ENCODE results near the gene LRBA. TPM values are rescaled to one million over a fixed set of nuclear protein-coding genes. Genes with fewer than 3 reads are reported as not detected.

The LRBA gene
- total RNA-seq, 5 donors from 2014 or later (not counting 1 experiment from before 2014, with no cell fraction given): 56.1 to 81.7 (median 56.9) TPM

DNA sequence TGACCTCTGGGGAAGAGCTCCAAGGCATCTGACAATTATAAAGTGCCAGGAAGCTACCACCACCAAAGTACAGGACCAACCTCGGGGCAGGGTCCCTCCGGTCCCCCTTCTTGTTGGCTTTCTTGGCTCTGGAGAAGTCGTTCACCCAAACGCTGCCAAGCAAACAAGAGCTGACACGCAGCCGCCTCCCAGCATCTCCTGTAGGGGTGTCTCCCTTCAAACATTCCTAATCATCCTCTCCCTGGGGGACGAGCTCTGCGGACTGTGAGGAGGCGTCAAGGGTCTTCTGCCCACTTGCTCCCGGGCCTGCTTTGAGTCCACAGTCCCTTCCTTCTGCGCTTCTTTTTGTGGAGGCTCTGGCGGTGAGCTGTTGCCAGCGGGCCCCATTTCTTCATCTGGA, 592.0 kb downstream of the LRBA start:
- POLR2A ChIA-PET: interaction anchor here in 1 of 2 donors (0.5 to 0.6 kb wide), 2 partner anchors 12 to 65 kb away, joined by 3 read pairs; no protein-coding TSS in a partner anchor
- Histone ChIP-seq H3K36me3 (ENCODE audit: control insufficient read depth in 2 of 2, extremely low read depth in 1 of 2, insufficient read depth in 1 of 2, low read length in 1 of 2) (no peaks in the 10 kb centered on the region), H3K9me3 (no peaks in the 10 kb centered on the region), H3K27ac (ENCODE audit: low read length) (no peak overlapping the region), H3K4me1 (ENCODE audit: control insufficient read depth in 1 of 2, extremely low read depth in 1 of 2, insufficient read depth in 2 of 2, low read length in 2 of 2) (no peaks in the 10 kb centered on the region), H3K4me3 (ENCODE audit: control insufficient read depth in 1 of 2, extremely low read depth in 1 of 2, low read length in 1 of 2) (no peak overlapping the region), H3K27me3 (replicated peaks in 1 of 2; ENCODE audit: control insufficient read depth in 2 of 2, extremely low read depth in 1 of 2, insufficient read depth in 2 of 2, low read length in 1 of 2) (no peaks in the 10 kb centered on the region)
- 98% methylated on average over 8 of the region's 13 CpGs for WGBS (ENCODE audit: insufficient coverage)
- Mint-ChIP-seq H3K9me3 (no peaks in the 10 kb centered on the region), H3K4me3 (no peak overlapping the region), H3K4me1 (no peaks in the 10 kb centered on the region), H3K27me3 (no peaks in the 10 kb centered on the region), H3K27ac (no peak overlapping the region), H3K36me3 (peaks cover 29% of the 10 kb centered on the region)
- DNase-seq (no peak), ATAC-seq (replicated peaks in 1 of 4) (no peak)
- CTCF ChIA-PET: no interaction called here

DNA sequence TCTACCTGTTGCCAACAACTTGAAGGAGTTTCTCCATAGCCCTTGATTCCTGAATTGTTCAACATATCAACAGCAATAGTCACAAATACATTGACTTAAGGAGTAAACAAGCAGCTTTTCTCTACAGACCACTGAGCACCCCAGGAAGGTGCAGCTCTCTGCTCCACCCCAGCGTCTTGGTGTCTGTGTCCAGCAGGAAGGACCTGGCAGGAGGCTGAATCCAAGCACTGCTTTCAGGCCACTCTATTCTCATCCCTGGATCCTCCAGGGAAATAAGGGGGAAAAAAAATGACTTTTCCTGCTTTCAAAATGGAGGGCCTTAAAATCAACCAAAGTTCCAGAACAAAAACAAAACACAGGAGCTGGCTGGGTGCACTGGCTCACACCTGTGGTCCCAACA, 593.5 kb downstream of the LRBA start:
- Mint-ChIP-seq H3K27ac (no peak overlapping the region), H3K4me3 (no peak overlapping the region), H3K4me1 (no peaks in the 10 kb centered on the region), H3K9me3 (no peaks in the 10 kb centered on the region), H3K27me3 (no peaks in the 10 kb centered on the region), H3K36me3 (peaks cover 29% of the 10 kb centered on the region)
- no peak for DNase-seq
- no peak overlapping the region for H3K4me3 ChIP-seq (ENCODE audit: control insufficient read depth in 1 of 2, extremely low read depth in 1 of 2, low read length in 1 of 2)
- WGBS (ENCODE audit: insufficient coverage): 83% methylated on average over 1 of the region's 1 CpG
- ATAC-seq (replicated peaks in 1 of 4): no peak
- ChIA-PET CTCF (interaction anchor here in 1 of 2 donors (0.7 kb wide), 1 partner anchor 43 kb away, joined by 4 read pairs; no protein-coding TSS in a partner anchor), POLR2A (no interaction called here)
- no peaks in the 10 kb centered on the region for H3K27me3 ChIP-seq (replicated peaks in 1 of 2; ENCODE audit: control insufficient read depth in 2 of 2, extremely low read depth in 1 of 2, insufficient read depth in 2 of 2, low read length in 1 of 2)
- H3K27ac ChIP-seq (ENCODE audit: low read length): no peak overlapping the region
- no peaks in the 10 kb centered on the region for H3K9me3 ChIP-seq
- H3K36me3 ChIP-seq (ENCODE audit: control insufficient read depth in 2 of 2, extremely low read depth in 1 of 2, insufficient read depth in 1 of 2, low read length in 1 of 2): no peaks in the 10 kb centered on the region
- H3K4me1 ChIP-seq (ENCODE audit: control insufficient read depth in 1 of 2, extremely low read depth in 1 of 2, insufficient read depth in 2 of 2, low read length in 2 of 2): no peaks in the 10 kb centered on the region

DNA sequence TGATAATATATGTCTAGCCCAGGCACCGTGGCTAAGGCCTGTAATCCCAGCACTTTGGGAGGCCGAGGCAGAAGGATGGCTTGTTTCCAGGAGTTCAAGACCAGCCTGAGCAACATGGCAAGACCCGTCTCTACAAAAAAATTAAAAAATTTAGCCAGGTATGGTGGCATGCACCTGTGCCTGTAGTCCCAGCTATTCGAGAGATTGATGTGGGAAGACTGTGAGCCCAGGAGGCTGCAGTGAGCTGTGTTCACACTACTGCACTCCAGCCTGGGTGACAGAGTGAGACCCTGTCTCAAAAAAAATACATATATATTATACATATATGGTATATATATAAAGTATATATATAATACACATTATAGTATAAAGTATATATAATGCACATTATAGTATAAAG, 595.1 kb downstream of the LRBA start:
- no peaks in the 10 kb centered on the region for H3K27me3 ChIP-seq (replicated peaks in 1 of 2; ENCODE audit: control insufficient read depth in 2 of 2, extremely low read depth in 1 of 2, insufficient read depth in 2 of 2, low read length in 1 of 2)
- Mint-ChIP-seq H3K9me3 (no peaks in the 10 kb centered on the region), H3K36me3 (peaks cover 41% of the 10 kb centered on the region), H3K27ac (no peak overlapping the region), H3K4me3 (no peak overlapping the region), H3K4me1 (peaks cover 0 to 2% (median 0%) of the 10 kb centered on the region in 3 donors), H3K27me3 (no peaks in the 10 kb centered on the region)
- H3K9me3 ChIP-seq: no peaks in the 10 kb centered on the region
- ChIA-PET POLR2A (no interaction called here), CTCF (no interaction called here)
- H3K36me3 ChIP-seq (ENCODE audit: control insufficient read depth in 2 of 2, extremely low read depth in 1 of 2, insufficient read depth in 1 of 2, low read length in 1 of 2): no peaks in the 10 kb centered on the region
- DNase-seq: no peak
- no peaks in the 10 kb centered on the region for H3K4me1 ChIP-seq (ENCODE audit: control insufficient read depth in 1 of 2, extremely low read depth in 1 of 2, insufficient read depth in 2 of 2, low read length in 2 of 2)
- no peak overlapping the region for H3K4me3 ChIP-seq (ENCODE audit: control insufficient read depth in 1 of 2, extremely low read depth in 1 of 2, low read length in 1 of 2)
- H3K27ac ChIP-seq (ENCODE audit: low read length): no peak overlapping the region
- WGBS (ENCODE audit: insufficient coverage): 100% methylated on average over 3 of the region's 4 CpGs
- no peak for ATAC-seq (replicated peaks in 1 of 4)

DNA sequence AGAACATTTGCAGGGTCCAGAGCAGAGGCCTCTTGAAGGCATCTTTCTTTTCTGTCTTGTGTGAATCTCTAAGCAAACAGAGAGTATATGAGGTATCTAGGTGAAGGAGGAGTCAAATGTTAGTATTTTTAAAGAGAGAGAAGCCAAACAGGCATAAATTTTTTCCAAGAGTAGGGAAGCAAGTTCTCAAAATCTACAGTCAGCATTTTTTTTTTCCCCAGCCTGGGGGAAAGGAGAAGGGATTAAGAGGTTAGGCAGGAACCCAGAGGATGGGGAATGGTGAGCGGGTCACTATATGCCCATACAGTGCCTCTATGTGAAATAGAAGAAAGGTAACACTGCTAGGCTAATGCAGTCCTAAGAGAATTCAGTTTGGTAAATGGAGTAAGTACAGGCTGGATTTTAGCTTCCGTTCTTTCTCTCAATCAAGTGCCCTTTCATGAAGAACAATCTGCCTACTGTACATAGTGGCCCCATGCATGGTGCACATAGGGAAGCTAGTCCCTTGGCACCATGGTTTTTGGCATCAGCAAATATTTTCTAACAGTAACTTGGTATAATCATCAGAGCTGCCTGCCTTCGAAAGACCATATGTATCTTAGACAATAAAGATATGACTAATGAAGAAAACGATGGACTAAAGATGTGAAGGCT, 596.2 kb downstream of the LRBA start:
- no peaks in the 10 kb centered on the region for H3K9me3 Mint-ChIP-seq
- no peaks in the 10 kb centered on the region for H3K27me3 ChIP-seq (replicated peaks in 1 of 2; ENCODE audit: control insufficient read depth in 2 of 2, extremely low read depth in 1 of 2, insufficient read depth in 2 of 2, low read length in 1 of 2)
- ATAC-seq (replicated peaks in 1 of 4) (no peak), DNase-seq (no peak)
- H3K36me3 ChIP-seq (ENCODE audit: control insufficient read depth in 2 of 2, extremely low read depth in 1 of 2, insufficient read depth in 1 of 2, low read length in 1 of 2): no peaks in the 10 kb centered on the region
- WGBS (ENCODE audit: insufficient coverage): 100% methylated on average over 2 of the region's 4 CpGs
- H3K36me3 Mint-ChIP-seq: peaks cover 43% of the 10 kb centered on the region
- H3K27me3 Mint-ChIP-seq: no peaks in the 10 kb centered on the region
- POLR2A ChIA-PET: no interaction called here
- H3K4me1 Mint-ChIP-seq: peaks cover 0 to 2% (median 0%) of the 10 kb centered on the region in 3 donors
- no peak overlapping the region for H3K4me3 Mint-ChIP-seq
- H3K9me3 ChIP-seq: no peaks in the 10 kb centered on the region
- no peak overlapping the region for H3K27ac ChIP-seq (ENCODE audit: low read length)
- H3K4me1 ChIP-seq (ENCODE audit: control insufficient read depth in 1 of 2, extremely low read depth in 1 of 2, insufficient read depth in 2 of 2, low read length in 2 of 2): no peaks in the 10 kb centered on the region
- H3K27ac Mint-ChIP-seq: no peak overlapping the region
- H3K4me3 ChIP-seq (ENCODE audit: control insufficient read depth in 1 of 2, extremely low read depth in 1 of 2, low read length in 1 of 2): no peak overlapping the region
- CTCF ChIA-PET: no interaction called here

DNA sequence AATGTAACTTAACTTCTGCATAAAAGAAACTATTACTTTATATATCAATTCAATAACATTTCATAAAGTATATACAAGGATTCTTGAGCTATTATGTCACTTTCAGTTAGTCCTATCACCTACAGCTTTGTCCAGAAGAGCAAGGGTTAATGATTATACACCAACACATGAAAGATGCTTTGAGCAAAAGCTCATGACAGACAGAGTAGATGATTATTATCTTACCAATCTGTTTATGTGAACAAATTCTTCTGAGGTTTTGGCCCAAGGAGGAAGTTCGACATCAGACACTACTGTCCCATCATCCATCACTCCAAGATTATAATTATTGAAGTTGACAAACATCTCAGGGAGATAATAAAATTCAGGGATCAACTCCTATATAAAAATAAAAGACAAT, 599.9 kb downstream of the LRBA start:
- Histone ChIP-seq H3K9me3 (no peaks in the 10 kb centered on the region), H3K4me3 (ENCODE audit: control insufficient read depth in 1 of 2, extremely low read depth in 1 of 2, low read length in 1 of 2) (no peak overlapping the region), H3K4me1 (ENCODE audit: control insufficient read depth in 1 of 2, extremely low read depth in 1 of 2, insufficient read depth in 2 of 2, low read length in 2 of 2) (no peaks in the 10 kb centered on the region), H3K27me3 (replicated peaks in 1 of 2; ENCODE audit: control insufficient read depth in 2 of 2, extremely low read depth in 1 of 2, insufficient read depth in 2 of 2, low read length in 1 of 2) (no peaks in the 10 kb centered on the region), H3K27ac (ENCODE audit: low read length) (no peak overlapping the region), H3K36me3 (ENCODE audit: control insufficient read depth in 2 of 2, extremely low read depth in 1 of 2, insufficient read depth in 1 of 2, low read length in 1 of 2) (no peaks in the 10 kb centered on the region)
- ATAC-seq (replicated peaks in 1 of 4): no peak
- Mint-ChIP-seq H3K36me3 (peaks cover 37% of the 10 kb centered on the region), H3K27me3 (no peaks in the 10 kb centered on the region), H3K27ac (no peak overlapping the region), H3K4me1 (peaks cover 0 to 2% (median 0%) of the 10 kb centered on the region in 3 donors), H3K9me3 (no peaks in the 10 kb centered on the region), H3K4me3 (no peak overlapping the region)
- WGBS (ENCODE audit: insufficient coverage): no CpG with 5 or more reads among the region's 1 CpG
- no peak for DNase-seq
- ChIA-PET POLR2A (no interaction called here), CTCF (no interaction called here)

DNA sequence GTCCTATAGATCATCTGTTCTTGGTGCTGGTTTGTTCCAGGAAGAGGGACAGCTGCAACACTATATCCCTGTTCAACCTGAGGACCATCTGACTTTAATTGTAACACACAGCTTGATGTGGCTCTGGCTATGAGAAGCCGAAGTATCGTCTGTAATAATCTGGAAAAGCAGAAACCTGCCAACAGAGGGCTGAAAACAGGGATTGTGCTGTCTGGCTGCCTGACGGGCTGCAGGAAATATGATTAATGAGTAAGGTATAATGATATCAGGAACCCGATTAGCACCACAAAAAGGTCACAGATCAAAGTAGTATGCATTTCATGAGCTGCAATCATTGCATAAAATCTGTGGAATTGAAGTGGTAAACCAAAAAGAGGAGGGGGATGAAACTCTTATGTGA, 603.6 kb downstream of the LRBA start:
- WGBS (ENCODE audit: insufficient coverage): 84% methylated on average over 4 of the region's 4 CpGs
- DNase-seq: no peak
- Mint-ChIP-seq H3K4me3 (no peak overlapping the region), H3K27me3 (no peaks in the 10 kb centered on the region), H3K4me1 (peaks cover 0 to 2% (median 0%) of the 10 kb centered on the region in 3 donors), H3K9me3 (no peaks in the 10 kb centered on the region), H3K36me3 (peaks cover 45% of the 10 kb centered on the region), H3K27ac (no peak overlapping the region)
- Histone ChIP-seq H3K4me1 (ENCODE audit: control insufficient read depth in 1 of 2, extremely low read depth in 1 of 2, insufficient read depth in 2 of 2, low read length in 2 of 2) (no peaks in the 10 kb centered on the region), H3K27ac (ENCODE audit: low read length) (no peak overlapping the region), H3K4me3 (ENCODE audit: control insufficient read depth in 1 of 2, extremely low read depth in 1 of 2, low read length in 1 of 2) (no peak overlapping the region), H3K36me3 (ENCODE audit: control insufficient read depth in 2 of 2, extremely low read depth in 1 of 2, insufficient read depth in 1 of 2, low read length in 1 of 2) (peaks cover 0 to 2% of the 10 kb centered on the region in 2 donors), H3K9me3 (no peaks in the 10 kb centered on the region), H3K27me3 (replicated peaks in 1 of 2; ENCODE audit: control insufficient read depth in 2 of 2, extremely low read depth in 1 of 2, insufficient read depth in 2 of 2, low read length in 1 of 2) (no peaks in the 10 kb centered on the region)
- ATAC-seq (replicated peaks in 1 of 4): no peak
- ChIA-PET CTCF (no interaction called here), POLR2A (interaction anchor here in 1 of 2 donors (0.6 kb wide), 1 partner anchor 12 kb away, joined by 3 read pairs; no protein-coding TSS in a partner anchor)
